G401 (cell line): ENCODE results near the gene CDK5RAP2. TPM values are rescaled to one million over a fixed set of nuclear protein-coding genes. Genes with fewer than 3 reads are reported as not detected.
"Not testable (repeated sequence)": the region's sequence is repeated elsewhere in the genome, so short reads cannot be mapped to it uniquely, and the experiment has no call there.

ENCODE experiments used
- DNase-seq: peaks from one replicate; pipeline ENCODE4 v3.0.0-alpha.2; 2015; ENCODE audit warnings: low spot score
- in situ Hi-C: cut with HindIII; loops from 2 replicates; pipeline ENCODE4 v1.10.0; 2016; ENCODE audit warnings: low sequenced_read_pairs, mixed read lengths
- total RNA-seq: library from RNA; depleted of rRNA; stranded (reverse); fragments of >200 nt; shearing (Covaris generic); gene quantifications from 2 replicates; pipeline ENCODE4 v1.2.3, GENCODE V29; 2014

CDK5RAP2 gene
- total RNA-seq, 1 experiment from 2014 or later = 54.8 TPM

- DNase-seq = no peak
- in situ Hi-C loops = no loop called here
Measured at GRCh38 chr9:120526534-120526933, 53.4 kb downstream of the CDK5RAP2 start.

- in situ Hi-C loops = no loop called here
- no peak for DNase-seq
Measured at GRCh38 chr9:120524863-120525262, 55.1 kb downstream of the CDK5RAP2 start.

GRCh38 chr9:120524038-120524437 lies 55.9 kb downstream of the CDK5RAP2 start:
- in situ Hi-C loops = no loop called here

GRCh38 chr9:120522558-120522957 lies 57.4 kb downstream of the CDK5RAP2 start:
- DNase-seq = no peak
- in situ Hi-C loops = no loop called here

More at GRCh38 chr9:120524038-120524437, 55.9 kb downstream of the CDK5RAP2 start:
- DNase-seq = no peak

DNA sequence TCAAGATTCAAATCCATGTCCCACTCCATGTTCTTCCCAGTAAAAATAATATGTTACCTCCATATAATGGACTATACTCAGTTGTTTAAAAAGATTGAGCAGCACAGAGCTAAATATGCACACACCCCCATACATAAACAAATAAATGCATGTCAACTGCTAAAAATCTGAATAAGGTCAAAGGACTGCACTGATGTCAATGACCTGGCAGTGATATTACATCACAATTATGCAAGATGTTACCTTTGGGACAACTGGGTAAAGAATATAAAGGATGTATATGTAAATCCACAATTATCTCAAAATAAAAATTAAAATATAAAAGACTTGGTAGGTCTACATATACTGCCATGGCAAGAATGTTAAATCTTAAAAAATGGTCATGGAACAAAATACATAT lies 57.9 kb downstream of the CDK5RAP2 start:
- no peak for DNase-seq
- in situ Hi-C loops = no loop called here

GRCh38 chr9:120521101-120521500 lies 58.9 kb downstream of the CDK5RAP2 start:
- in situ Hi-C loops = no loop called here
- no peak for DNase-seq

DNA sequence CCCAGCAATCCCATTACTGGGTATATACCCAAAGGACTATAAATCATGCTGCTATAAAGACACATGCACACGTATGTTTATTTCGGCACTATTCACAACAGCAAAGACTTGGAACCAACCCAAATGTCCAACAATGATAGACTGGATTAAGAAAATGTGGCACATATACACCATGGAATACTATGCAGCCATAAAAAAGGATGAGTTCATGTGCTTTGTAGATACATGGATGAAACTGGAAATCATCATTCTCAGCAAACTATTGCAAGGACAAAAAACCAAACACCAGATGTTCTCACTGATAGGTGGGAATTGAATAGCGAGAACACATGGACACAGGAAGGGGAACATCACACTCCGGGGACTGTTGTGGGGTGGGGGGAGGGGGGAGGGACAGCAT lies 64.0 kb downstream of the CDK5RAP2 start:
- DNase-seq, in situ Hi-C loops: not testable (repeated sequence)

DNA sequence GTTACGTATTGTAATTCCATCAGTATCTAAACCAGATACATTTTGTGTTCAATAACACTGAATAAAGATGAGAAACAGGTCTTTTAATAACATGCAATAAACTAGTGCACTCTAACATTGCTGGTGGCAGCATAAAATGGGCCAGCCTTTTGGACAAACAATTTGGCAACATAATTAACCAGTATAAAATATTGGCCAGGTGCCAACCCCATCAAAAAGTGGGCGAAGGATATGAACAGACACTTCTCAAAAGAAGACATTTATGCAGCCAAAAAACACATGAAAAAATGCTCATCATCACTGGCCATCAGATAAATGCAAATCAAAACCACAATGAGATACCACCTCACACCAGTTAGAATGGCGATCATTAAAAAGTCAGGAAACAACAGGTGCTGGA lies 64.5 kb downstream of the CDK5RAP2 start:
- DNase-seq, in situ Hi-C loops: not testable (repeated sequence)

GRCh38 chr9:120514405-120514804 lies 65.6 kb downstream of the CDK5RAP2 start:
- DNase-seq = no peak
- in situ Hi-C loops = no loop called here

- in situ Hi-C loops = no loop called here
- DNase-seq = no peak
Measured at GRCh38 chr9:120513825-120514396, 66.1 kb downstream of the CDK5RAP2 start.

DNA sequence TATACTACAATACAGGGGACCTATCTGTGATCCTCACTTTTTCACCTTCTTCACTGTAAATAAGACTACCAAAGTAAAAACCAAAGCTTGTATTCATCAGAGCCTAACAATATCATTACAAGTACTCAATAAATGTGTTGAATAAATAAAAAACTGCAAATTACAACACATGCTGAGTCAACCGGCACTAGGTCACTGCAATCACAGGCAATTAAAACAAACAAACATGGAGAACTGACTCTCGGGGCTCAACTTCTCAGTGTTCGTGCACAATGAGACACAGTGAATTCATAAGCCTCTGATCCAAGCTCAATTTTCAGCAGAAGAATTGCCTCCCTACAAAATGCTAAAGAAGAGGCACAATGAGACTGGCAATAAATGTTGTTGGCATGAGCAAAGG lies 69.2 kb downstream of the CDK5RAP2 start:
- in situ Hi-C loops = no loop called here
- DNase-seq = no peak

DNA sequence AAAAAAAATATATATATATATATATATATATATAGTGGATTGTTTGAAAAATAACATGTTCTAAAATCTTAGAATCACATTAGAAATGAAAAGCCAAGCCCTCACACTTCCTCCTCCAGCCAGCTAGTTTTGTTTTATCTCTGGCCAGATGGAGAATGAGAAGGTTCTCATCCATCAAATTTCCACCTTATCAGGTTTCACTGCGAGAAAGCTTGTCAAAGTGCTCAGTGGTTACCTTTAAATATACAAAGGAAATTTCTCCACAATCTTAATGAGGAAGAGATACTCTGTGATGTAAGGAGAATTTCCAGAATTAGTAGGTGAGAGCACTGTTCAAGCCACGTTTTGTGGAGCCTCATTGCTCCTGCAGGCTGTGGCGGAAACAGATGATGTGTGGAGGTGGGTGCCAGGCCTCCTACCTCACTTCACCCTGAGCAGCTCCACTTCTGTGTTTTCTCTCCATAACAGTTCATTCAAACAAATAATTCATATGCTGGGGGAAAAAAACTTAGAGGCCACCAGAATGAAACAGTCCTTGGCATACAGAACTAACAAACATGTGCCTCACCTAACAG lies 71.9 kb downstream of the CDK5RAP2 start:
- no peak for DNase-seq
- in situ Hi-C loops = no loop called here

GRCh38 chr9:120505186-120505585 lies 74.8 kb downstream of the CDK5RAP2 start:
- no peak for DNase-seq
- in situ Hi-C loops = no loop called here

- DNase-seq = no peak
- in situ Hi-C loops = no loop called here
Measured at GRCh38 chr9:120500733-120501132, 79.2 kb downstream of the CDK5RAP2 start.

DNA sequence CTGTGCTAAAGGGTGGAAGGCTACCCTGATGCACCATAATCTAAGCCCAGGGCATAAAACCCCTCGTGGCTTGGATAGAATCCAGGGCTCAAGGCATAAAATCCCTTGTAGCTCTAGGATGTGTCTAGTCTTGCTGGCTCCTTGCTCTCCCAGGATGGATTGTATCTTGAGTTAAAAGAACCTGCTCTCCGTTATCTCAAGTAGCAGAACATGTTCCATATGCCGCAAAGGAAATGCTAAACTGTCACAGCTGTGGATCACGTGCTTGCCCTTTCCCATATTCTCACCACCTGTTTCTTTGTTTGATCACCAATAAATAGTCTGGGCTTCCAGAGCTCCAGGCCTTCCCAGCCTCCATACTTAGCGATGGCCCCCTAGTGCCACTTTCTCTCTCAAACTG lies 82.1 kb downstream of the CDK5RAP2 start:
- in situ Hi-C loops, DNase-seq: not testable (repeated sequence)

DNA sequence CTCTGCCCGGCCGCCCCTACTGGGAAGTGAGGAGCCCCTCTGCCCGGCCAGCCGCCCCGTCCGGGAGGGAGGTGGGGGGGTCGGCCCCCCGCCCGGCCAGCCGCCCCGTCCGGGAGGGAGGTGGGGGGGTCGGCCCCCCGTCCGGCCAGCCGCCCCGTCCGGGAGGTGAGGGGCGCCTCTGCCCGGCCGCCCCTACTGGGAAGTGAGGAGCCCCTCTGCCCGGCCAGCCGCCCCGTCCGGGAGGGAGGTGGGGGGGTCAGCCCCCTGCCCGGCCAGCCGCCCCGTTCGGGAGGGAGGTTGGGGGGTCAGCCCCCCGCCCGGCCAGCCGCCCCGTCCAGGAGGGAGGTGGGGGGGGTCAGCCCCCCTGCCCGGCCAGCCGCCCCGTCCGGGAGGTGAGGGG lies 83.5 kb downstream of the CDK5RAP2 start:
- in situ Hi-C loops, DNase-seq: not testable (repeated sequence)

- DNase-seq = no peak
- in situ Hi-C loops = no loop called here
Measured at GRCh38 chr9:120490888-120491595, 88.9 kb downstream of the CDK5RAP2 start.

DNA sequence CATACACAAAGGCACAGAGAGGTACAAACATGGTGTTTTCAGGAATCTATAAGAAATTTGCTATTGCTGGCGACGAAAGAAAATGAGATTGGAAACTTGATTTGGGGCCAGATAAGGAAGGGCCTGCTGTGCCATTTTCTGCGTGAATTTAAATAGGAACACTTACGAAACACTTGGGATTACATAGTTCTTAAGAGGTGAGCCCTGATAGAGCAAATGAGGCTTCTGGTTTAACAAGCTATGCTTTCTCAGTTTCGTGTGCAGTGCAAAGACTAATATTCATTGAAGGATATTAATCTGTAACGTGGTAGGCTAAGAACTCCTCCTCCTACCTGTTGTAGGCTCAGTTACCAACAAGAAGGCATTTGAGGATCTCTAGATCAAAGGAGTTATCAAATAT lies 93.1 kb downstream of the CDK5RAP2 start:
- no peak for DNase-seq
- in situ Hi-C loops = no loop called here

- in situ Hi-C loops = no loop called here
- no peak for DNase-seq
Measured at GRCh38 chr9:120486347-120486746, 93.6 kb downstream of the CDK5RAP2 start.

DNA sequence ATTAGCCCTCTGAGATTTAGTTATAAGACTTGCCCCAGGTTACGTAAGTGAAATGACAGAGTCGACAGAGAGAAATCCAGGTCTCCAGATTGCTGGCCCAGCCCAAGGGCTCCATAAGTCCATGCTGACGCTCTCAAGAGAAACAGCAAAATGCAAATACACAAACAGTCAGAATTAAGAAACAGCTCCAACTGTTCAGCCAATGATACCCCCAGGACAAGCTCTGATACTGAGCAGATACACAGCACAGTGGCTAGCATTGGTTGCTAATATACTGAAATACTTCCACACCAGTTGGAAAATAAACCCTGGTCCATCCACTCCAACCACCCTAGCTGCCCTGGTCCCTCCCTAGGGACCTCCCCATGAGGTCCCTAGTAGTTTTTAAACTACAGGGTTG lies 94.2 kb downstream of the CDK5RAP2 start:
- DNase-seq = no peak
- in situ Hi-C loops = no loop called here

GRCh38 chr9:120484162-120484561 lies 95.8 kb downstream of the CDK5RAP2 start:
- in situ Hi-C loops = no loop called here
- no peak for DNase-seq
